HG03520 (cell line): ENCODE measurements around the gene OR2T4.

Experiments used
- ATAC-seq: cut with Tn5 transposase; IDR thresholded peaks from one replicate; pipeline ENCODE4 v1.9.1; 2021; ENCODE audit warnings: mild to moderate bottlenecking, moderate library complexity; ENCODE audit not compliant: unreplicated experiment

Gene OR2T4

DNA sequence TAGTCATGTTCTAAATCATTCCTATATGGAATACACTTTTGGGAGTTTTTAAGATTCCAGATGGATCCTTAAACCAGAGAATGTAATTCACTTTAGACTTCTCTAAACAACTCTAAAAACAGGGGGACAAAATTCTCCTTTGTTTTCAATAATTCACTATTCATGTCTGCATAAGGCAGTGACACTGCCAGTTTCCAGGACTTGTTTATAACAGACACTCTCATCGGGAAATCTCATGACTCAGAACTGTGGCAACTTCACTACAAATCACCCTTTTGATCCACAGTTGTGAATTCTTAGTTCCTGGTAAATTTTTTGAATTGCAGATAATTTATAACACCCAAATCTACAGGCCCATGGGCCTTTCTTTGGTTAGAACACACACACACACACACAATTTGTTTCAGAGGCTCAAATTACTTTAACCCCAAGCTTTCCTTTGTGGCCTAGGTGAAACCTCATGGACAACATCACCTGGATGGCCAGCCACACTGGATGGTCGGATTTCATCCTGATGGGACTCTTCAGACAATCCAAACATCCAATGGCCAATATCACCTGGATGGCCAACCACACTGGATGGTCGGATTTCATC lies at the start of gene OR2T4:
Gene OR2T4 (plus strand): TSS at position 545 of the 595 bp plus-strand sequence. CDS start 0 bp downstream, at position 545.
- no peak for ATAC-seq

- ATAC-seq = no peak
Measured at GRCh38 chr1:248316796-248317195, 44.7 kb upstream of the OR2T4 start.

DNA sequence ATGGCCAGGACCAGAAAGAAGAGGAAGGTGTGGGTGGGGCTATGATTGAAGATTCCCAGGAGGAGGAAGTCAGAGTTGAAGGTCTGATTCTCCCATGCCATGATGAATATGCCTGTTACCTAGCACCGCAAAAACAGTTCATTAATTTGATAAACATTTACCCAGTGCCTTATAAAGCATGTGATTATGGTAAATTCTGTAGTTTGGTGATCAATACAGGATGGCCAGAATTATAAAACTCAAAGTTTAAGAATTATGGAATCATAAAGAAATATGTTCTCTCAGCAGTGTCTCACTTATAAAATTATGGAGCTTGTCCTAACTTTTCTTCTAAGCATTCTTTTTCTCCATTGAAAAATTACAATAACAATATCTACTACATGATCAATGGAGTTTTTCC lies 37.0 kb upstream of the OR2T4 start, which contains the start of gene OR2M7:
Gene OR2M7 (minus strand): TSS at position 101 of the 400 bp plus-strand sequence. CDS start 0 bp downstream, at position 101.
- ATAC-seq = no peak

GRCh38 chr1:248343451-248343850 lies 18.0 kb upstream of the OR2T4 start:
- no peak for ATAC-seq

GRCh38 chr1:248348475-248348874 lies 13.0 kb upstream of the OR2T4 start, which contains the start of gene OR14C36:
Gene OR14C36 (plus strand): TSS chr1:248348775. CDS start chr1:248348775, 0 bp downstream.
- no peak for ATAC-seq

- ATAC-seq = no peak
Measured at GRCh38 chr1:248359415-248359814, 2.0 kb upstream of the OR2T4 start.

DNA sequence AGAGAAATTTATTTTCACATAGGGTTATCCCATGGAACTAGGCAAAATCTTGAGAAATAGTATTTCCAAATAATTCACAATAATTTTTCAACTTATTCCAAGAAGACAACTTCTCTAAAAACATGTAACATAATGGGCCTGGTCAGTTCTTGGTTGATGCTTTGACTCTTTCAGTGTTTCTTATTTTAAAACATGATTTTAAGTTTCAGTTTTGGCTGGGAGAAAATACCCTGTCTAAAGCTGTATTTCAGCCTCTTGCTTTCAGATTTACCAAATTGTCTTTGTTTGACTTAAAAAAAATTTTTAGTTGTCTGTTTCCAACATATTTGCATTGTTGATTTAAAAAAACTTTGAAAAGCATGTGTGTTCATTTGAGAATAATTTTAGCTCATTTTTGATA lies 5.1 kb downstream of the OR2T4 start:
- no peak for ATAC-seq

- ATAC-seq = peak; percentile 63
Measured at GRCh38 chr1:248372394-248372793, 10.9 kb downstream of the OR2T4 start.

DNA sequence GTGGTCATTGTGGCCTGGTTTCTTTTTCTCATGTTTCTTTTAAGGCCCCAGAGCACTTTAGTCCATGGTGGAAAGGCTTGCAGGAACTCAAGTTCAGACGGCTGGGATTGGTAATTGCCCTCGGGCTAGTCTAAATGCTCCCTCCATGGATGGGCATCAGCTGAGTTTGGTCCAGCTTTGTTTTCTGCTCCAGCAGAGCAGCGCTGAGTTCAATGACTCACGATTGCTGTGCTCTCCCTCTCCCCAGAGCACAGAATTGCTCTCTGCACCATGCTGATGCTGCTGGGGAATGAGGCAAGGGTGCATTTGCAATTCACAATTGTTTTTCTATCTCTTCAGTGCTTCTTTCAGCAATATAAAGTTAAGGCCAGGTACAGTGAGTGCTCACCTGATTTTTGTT lies 12.3 kb downstream of the OR2T4 start:
- ATAC-seq = no peak

DNA sequence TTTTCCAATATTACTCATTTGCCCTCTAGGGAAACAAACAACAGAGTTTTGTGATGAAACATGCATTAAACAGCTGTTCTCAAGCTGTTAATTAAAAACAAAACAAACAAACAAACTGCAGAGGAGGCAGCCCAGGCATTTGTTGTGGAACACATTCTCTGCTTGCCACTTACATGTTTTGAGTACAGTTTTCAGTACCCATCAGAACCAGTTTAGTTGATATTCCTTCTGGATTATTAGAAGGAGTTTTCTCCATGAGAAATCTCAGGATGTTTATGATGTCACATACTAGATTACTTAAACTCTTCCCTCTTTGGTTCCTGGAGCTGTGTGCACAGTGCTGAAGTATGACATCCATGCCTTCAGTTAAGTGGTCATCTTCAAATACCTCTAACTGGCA lies 14.0 kb downstream of the OR2T4 start, which contains the start of gene OR2T6:
Gene OR2T6 (plus strand): TSS at position 301 of the 400 bp plus-strand sequence. CDS start 11,863 bp downstream, outside the sequence.
- no peak for ATAC-seq

DNA sequence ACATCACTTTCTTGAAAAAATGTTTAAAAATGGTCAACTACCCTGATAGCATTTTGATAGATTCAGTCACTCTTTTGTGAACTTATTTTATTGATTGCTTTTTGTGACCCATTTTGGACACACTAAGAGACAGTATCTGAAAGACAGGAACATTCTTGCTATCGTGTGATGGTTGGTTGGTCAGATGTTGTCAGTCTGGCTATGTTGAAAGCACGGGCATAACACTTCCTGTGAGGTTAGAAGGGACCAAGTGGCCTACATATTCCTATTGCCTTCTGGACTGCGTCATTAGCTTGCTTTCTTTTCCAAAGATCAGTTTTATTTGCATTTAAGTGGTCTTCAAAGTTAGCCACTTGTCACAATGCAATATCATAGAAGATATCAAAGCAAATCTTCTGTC lies 15.5 kb downstream of the OR2T4 start:
- ATAC-seq = no peak

GRCh38 chr1:248380854-248381253 lies 19.4 kb downstream of the OR2T4 start:
- no peak for ATAC-seq

- ATAC-seq = no peak
Measured at GRCh38 chr1:248388426-248388825, 27.0 kb downstream of the OR2T4 start.

- no peak for ATAC-seq
Measured at GRCh38 chr1:248393050-248393449, 31.6 kb downstream of the OR2T4 start.

DNA sequence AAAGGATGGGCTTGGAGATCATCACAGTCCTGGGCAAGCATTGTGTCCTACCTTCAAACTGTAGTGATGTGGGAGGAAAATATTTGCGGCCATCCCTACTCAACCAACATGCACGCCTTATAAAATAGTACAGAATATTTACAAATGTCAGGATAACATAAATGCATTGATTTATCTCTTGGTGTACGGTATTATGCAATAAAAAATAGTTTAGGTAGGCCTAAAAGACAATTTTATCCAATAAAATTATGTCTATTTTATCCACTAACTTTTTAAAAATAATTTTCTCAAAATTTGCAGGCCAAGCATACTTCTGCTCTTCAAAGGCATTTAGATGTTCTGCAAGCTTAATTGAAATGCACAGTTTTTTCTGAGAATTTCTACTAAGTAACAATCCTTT lies 41.3 kb downstream of the OR2T4 start, which contains the start of gene OR2T1:
Gene OR2T1 (plus strand): TSS at position 301 of the 400 bp plus-strand sequence. CDS start 3,100 bp downstream, outside the sequence.
- ATAC-seq = no peak

DNA sequence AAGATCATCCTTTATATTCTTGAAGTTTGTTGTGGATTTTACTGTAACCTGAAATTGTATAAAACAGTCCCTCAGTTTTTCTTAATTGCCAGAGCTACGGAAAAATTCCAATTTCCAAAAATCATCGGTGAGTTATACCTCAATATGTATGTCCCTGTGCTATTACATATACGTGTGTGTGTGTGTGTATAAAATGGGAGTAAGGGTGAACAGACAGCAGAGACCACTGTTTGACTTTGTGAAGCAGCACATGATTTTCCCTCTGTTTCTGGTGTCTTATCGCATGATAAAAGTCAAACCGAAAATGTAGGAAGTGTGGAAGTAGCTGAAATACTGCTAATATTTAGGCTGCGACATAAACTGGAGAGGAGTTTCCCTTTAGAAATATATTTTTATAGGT lies 42.6 kb downstream of the OR2T4 start:
- no peak for ATAC-seq

- no peak for ATAC-seq
Measured at GRCh38 chr1:248406721-248407692, 45.5 kb downstream of the OR2T4 start.
